ENCODE data around the gene EDC4. TPM values are rescaled to one million over a fixed set of nuclear protein-coding genes. Genes with fewer than 3 reads are reported as not detected.

The EDC4 gene
- total RNA-seq, 1 experiment from 2014 or later = 100 TPM

DNA sequence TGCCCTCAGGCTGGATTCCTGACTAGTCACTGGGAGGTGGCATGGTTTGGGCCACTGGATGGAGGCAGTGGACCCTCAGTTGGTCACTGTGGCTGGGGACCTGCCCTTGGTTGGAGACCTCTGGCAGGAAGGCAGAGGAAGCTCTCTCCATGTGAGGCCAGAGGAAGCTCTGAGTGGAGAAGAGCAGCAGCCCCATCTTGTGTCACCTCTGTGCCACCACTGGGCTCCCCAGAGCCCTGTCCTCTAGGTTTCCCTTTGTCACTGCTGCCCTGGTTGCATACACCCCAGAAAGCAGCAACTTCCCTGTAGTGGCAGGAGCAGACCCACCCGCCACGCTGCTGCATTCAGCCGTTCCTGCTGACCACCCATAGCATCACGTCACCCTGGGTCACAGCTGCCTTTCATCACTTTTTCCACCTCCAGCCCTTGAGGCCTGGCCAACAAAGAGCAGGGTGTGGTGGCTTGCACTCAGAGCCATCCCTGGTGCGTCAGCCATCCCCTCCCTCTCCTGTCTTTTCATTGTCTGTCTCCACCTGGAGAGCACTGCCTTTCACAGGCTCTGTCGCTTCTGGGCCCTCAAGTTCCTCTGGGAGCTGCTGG lies 46.9 kb downstream of the EDC4 start:
- no peaks in the 10 kb centered on the region for H3K79me2 ChIP-seq (ENCODE audit: insufficient read depth, low read length)
- ChIA-PET CTCF (interaction anchor here (0.8 to 0.9 kb wide), 2 partner anchors 103 to 426 kb away, joined by 3 to 4 read pairs; no protein-coding TSS in a partner anchor), POLR2A (no interaction called here), RAD21 (ENCODE audit: low non-redundant PET in 1 of 2, low total read pairs in 2 of 2, uncharacterized antibody in 2 of 2, unreplicated experiment in 2 of 2) (no interaction called here)
- intact Hi-C loops (cut with micrococcal nuclease) = no loop called here
- TF ChIP-seq RAD21 (IDR thresholded peaks at IDR 0.05; ENCODE audit: low read depth) (peak; percentile 35; the same call in 1 of the 2 replicates), EGR1 (IDR thresholded peaks at IDR 0.05; ENCODE audit: low read depth) (no peak), TCF7L2 (IDR thresholded peaks at IDR 0.05; ENCODE audit: borderline replicate concordance, extremely low read depth, insufficient read depth, insufficient read length) (no peak), ELF1 (IDR thresholded peaks at IDR 0.05; ENCODE audit: borderline replicate concordance, low read depth) (no peak), POLR2AphosphoS5 (IDR thresholded peaks at IDR 0.05; ENCODE audit: low read depth, low read length) (no peak), POLR2A (IDR thresholded peaks at IDR 0.05; ENCODE audit: borderline replicate concordance, extremely low read depth, insufficient read depth, insufficient read length) (no peak)
- TF ChIP-seq, protein P1, sequence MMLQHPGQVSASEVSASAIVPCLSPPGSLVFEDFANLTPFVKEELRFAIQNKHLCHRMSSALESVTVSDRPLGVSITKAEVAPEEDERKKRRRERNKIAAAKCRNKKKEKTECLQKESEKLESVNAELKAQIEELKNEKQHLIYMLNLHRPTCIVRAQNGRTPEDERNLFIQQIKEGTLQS (IDR thresholded peaks at IDR 0.05) = no peak
- ATAC-seq (0 out of 2 replicates have a peak, but pooled peaks have one; percentile 31), DNase-seq (ENCODE audit: low read depth, low spot score) (no peak)
- no peak overlapping the region for H3K27ac ChIP-seq (ENCODE audit: low read depth, low read length)
- no peaks in the 10 kb centered on the region for H4K20me1 ChIP-seq (ENCODE audit: insufficient read depth)
- no peaks in the 10 kb centered on the region for H3K9me2 ChIP-seq (ENCODE audit: insufficient read depth)
- H3K9me3 ChIP-seq (ENCODE audit: control insufficient read depth in 1 of 2, insufficient read depth in 1 of 2, low read depth in 1 of 2, low read length in 2 of 2) = no peaks in the 10 kb centered on the region
- no peak overlapping the region for H2AFZ ChIP-seq (ENCODE audit: low read depth, low read length, poor library complexity, severe bottlenecking)
- no peak overlapping the region for H3K4me3 ChIP-seq (replicated peaks in 1 of 2; ENCODE audit: low read depth in 1 of 2, low read length in 2 of 2)
- BruUV-seq (replicated peaks) = no TSS peak
- H3K27me3 ChIP-seq (ENCODE audit: insufficient read depth, low read length) = no peaks in the 10 kb centered on the region
- no peak overlapping the region for H3K4me2 ChIP-seq (ENCODE audit: low read length)
- H3K4me1 ChIP-seq (ENCODE audit: control insufficient read depth in 1 of 2, insufficient read depth in 2 of 2, low read length in 2 of 2) = peaks cover 12 to 16% of the 10 kb centered on the region in 2 experiments
- H3K9ac ChIP-seq (ENCODE audit: low read length) = no peak overlapping the region
- H3K36me3 ChIP-seq (ENCODE audit: control insufficient read depth in 1 of 2, insufficient read depth in 2 of 2, low read length in 2 of 2) = no peaks in the 10 kb centered on the region

DNA sequence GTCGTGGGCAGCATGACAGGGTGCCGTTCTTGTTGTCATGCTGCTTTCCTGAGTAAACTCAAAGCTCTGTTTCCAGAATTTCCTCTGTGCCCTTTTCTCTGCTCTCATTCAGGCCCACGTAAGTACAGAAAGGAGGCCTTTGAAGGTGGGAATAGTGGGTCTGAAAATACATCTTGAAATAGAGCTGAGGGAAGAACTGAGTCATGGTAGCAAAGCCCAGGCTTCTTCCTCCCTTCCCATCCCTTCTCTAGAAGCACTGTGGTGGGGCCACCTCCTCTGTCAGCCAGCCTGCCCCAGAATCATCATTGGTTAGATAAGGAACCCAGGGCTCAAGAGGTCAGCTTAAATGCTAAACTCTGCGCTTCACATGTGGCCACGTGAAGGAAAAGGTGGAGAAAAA lies 49.4 kb downstream of the EDC4 start:
- H3K27ac ChIP-seq (ENCODE audit: low read depth, low read length) = no peak overlapping the region
- H3K36me3 ChIP-seq (ENCODE audit: control insufficient read depth in 1 of 2, insufficient read depth in 2 of 2, low read length in 2 of 2) = no peaks in the 10 kb centered on the region
- peaks cover 9 to 11% of the 10 kb centered on the region in 2 experiments for H3K4me1 ChIP-seq (ENCODE audit: control insufficient read depth in 1 of 2, insufficient read depth in 2 of 2, low read length in 2 of 2)
- H3K79me2 ChIP-seq (ENCODE audit: insufficient read depth, low read length) = no peaks in the 10 kb centered on the region
- no peaks in the 10 kb centered on the region for H3K9me3 ChIP-seq (ENCODE audit: control insufficient read depth in 1 of 2, insufficient read depth in 1 of 2, low read depth in 1 of 2, low read length in 2 of 2)
- no peaks in the 10 kb centered on the region for H4K20me1 ChIP-seq (ENCODE audit: insufficient read depth)
- H3K9me2 ChIP-seq (ENCODE audit: insufficient read depth) = no peaks in the 10 kb centered on the region
- ATAC-seq (no peak), DNase-seq (ENCODE audit: low read depth, low spot score) (no peak)
- H2AFZ ChIP-seq (ENCODE audit: low read depth, low read length, poor library complexity, severe bottlenecking) = no peak overlapping the region
- BruUV-seq (replicated peaks) = no TSS peak
- CTCF ChIA-PET = interaction anchor here (1.4 kb wide), 1 partner anchor 39 kb away, joined by 3 read pairs; no protein-coding TSS in a partner anchor
- RAD21 ChIA-PET (ENCODE audit: low non-redundant PET in 1 of 2, low total read pairs in 2 of 2, uncharacterized antibody in 2 of 2, unreplicated experiment in 2 of 2) = no interaction called here
- intact Hi-C loops (cut with micrococcal nuclease) = no loop called here
- no peak overlapping the region for H3K4me3 ChIP-seq (replicated peaks in 1 of 2; ENCODE audit: low read depth in 1 of 2, low read length in 2 of 2)
- no peaks in the 10 kb centered on the region for H3K27me3 ChIP-seq (ENCODE audit: insufficient read depth, low read length)
- no peak overlapping the region for H3K4me2 ChIP-seq (ENCODE audit: low read length)
- POLR2A ChIA-PET = no interaction called here
- H3K9ac ChIP-seq (ENCODE audit: low read length) = no peak overlapping the region
- TF ChIP-seq, protein P2, sequence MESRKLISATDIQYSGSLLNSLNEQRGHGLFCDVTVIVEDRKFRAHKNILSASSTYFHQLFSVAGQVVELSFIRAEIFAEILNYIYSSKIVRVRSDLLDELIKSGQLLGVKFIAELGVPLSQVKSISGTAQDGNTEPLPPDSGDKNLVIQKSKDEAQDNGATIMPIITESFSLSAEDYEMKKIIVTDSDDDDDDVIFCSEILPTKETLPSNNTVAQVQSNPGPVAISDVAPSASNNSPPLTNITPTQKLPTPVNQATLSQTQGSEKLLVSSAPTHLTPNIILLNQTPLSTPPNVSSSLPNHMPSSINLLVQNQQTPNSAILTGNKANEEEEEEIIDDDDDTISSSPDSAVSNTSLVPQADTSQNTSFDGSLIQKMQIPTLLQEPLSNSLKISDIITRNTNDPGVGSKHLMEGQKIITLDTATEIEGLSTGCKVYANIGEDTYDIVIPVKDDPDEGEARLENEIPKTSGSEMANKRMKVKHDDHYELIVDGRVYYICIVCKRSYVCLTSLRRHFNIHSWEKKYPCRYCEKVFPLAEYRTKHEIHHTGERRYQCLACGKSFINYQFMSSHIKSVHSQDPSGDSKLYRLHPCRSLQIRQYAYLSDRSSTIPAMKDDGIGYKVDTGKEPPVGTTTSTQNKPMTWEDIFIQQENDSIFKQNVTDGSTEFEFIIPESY (IDR thresholded peaks at IDR 0.05; ENCODE audit: extremely low read depth, insufficient replicate concordance, low read length) = no peak
- TF ChIP-seq, protein P3, sequence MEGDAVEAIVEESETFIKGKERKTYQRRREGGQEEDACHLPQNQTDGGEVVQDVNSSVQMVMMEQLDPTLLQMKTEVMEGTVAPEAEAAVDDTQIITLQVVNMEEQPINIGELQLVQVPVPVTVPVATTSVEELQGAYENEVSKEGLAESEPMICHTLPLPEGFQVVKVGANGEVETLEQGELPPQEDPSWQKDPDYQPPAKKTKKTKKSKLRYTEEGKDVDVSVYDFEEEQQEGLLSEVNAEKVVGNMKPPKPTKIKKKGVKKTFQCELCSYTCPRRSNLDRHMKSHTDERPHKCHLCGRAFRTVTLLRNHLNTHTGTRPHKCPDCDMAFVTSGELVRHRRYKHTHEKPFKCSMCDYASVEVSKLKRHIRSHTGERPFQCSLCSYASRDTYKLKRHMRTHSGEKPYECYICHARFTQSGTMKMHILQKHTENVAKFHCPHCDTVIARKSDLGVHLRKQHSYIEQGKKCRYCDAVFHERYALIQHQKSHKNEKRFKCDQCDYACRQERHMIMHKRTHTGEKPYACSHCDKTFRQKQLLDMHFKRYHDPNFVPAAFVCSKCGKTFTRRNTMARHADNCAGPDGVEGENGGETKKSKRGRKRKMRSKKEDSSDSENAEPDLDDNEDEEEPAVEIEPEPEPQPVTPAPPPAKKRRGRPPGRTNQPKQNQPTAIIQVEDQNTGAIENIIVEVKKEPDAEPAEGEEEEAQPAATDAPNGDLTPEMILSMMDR (IDR thresholded peaks at IDR 0.05 in 2 of 3, conservative IDR thresholded peaks at IDR 0.05 in 1 of 3; ENCODE audit: borderline replicate concordance in 1 of 3, insufficient read depth in 1 of 3, low read depth in 2 of 3, low read length in 2 of 3) = no peak
- TF ChIP-seq, protein P4, sequence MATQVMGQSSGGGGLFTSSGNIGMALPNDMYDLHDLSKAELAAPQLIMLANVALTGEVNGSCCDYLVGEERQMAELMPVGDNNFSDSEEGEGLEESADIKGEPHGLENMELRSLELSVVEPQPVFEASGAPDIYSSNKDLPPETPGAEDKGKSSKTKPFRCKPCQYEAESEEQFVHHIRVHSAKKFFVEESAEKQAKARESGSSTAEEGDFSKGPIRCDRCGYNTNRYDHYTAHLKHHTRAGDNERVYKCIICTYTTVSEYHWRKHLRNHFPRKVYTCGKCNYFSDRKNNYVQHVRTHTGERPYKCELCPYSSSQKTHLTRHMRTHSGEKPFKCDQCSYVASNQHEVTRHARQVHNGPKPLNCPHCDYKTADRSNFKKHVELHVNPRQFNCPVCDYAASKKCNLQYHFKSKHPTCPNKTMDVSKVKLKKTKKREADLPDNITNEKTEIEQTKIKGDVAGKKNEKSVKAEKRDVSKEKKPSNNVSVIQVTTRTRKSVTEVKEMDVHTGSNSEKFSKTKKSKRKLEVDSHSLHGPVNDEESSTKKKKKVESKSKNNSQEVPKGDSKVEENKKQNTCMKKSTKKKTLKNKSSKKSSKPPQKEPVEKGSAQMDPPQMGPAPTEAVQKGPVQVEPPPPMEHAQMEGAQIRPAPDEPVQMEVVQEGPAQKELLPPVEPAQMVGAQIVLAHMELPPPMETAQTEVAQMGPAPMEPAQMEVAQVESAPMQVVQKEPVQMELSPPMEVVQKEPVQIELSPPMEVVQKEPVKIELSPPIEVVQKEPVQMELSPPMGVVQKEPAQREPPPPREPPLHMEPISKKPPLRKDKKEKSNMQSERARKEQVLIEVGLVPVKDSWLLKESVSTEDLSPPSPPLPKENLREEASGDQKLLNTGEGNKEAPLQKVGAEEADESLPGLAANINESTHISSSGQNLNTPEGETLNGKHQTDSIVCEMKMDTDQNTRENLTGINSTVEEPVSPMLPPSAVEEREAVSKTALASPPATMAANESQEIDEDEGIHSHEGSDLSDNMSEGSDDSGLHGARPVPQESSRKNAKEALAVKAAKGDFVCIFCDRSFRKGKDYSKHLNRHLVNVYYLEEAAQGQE (IDR thresholded peaks at IDR 0.05; ENCODE audit: low read depth) = no peak
- TF ChIP-seq CBX3 (IDR thresholded peaks at IDR 0.05; ENCODE audit: low read depth) (no peak), EGR1 (IDR thresholded peaks at IDR 0.05; ENCODE audit: low read depth) (no peak)
